Choroid plexus epithelial cell (primary cell): ENCODE measurements around the gene B3GNT9.

Experiments
- DNase-seq: peaks from one replicate; pipeline ENCODE4 v3.0.0-alpha.2; 2010; ENCODE audit warnings: low read depth
- H3K4me3 ChIP-seq: 2 replicates; pipeline ENCODE4 v1.5.1; 2011; ENCODE audit warnings: low read depth, mild to moderate bottlenecking, control low read depth, low read length, moderate library complexity
- CTCF ChIP-seq: conservative IDR thresholded peaks from 2 replicates; pipeline ENCODE4 v1.5.1; 2011; ENCODE audit warnings: low read depth, mild to moderate bottlenecking, control low read depth, inconsistent platforms, low read length, moderate library complexity

The B3GNT9 gene

DNA sequence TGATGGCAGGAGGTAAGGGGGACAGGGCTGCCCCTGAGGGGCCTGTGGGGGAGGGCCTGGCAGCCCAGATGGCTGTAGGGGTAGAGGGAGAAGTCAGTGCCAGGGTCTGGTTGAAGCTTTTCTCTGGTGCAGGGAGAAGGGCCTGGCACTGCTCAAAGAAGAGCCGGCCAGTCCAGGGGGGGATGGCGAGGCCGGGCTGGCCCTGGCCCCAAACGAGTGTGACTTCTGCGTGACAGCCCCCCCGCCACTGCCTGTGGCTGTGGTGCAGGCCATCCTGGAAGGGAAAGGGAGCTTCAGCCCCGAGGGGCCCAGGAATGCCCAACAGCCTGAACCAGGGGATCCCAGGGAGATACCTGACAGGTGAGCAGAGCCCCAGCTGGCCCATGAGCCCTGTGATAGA is 16.8 kb upstream of the B3GNT9 start:
- no peak for TF ChIP-seq CTCF
- DNase-seq, result no peak
- H3K4me3 ChIP-seq, result no peak overlapping the region

- no peak for DNase-seq
- TF ChIP-seq CTCF, result no peak
- no peak overlapping the region for H3K4me3 ChIP-seq
Observed at GRCh38 chr16:67166598-67167168, 15.9 kb upstream of the B3GNT9 start.

GRCh38 chr16:67166110-67166547 is 15.3 kb upstream of the B3GNT9 start:
- TF ChIP-seq CTCF, result no peak
- H3K4me3 ChIP-seq, result no peak overlapping the region
- DNase-seq, result no peak

DNA sequence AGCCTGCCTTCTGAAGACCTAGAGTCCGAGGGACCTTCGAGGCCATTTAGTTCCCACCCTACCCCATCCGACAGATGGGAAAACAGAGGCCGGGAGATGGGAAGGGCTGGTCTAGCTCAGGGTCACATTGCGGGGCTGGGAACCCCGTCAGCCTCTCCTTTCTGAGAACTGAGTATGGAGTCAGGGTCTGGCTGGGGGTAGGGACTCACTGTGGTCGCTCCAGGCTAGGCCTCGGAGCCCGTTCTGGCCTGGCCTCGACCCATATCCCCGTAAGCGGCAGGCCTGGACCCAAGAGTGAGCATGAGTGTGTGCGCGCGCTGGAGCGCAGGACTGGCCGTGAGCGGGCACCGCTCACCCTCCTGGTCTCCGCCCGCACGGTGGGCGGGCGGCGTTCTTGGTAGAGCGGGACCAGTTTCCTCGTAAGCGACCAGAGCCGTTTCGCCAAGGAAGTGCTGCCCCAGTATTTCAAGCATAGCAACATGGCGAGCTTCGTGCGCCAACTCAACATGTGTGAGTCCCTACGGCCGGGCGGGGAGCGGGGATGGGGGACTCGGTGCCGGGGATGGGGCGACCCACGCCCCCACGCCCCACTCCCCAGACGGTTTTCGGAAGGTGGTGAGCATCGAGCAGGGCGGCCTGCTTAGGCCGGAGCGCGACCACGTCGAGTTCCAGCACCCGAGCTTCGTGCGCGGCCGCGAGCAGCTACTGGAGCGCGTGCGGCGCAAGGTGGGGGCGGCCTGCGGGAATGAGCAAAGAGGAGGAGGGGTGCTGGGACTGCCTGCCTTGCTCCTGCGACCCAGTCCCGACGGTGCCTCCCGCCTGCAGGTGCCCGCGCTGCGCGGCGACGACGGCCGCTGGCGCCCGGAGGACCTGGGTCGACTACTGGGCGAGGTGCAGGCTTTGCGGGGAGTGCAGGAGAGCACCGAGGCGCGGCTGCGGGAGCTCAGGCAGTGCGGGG is 14.6 kb upstream of the B3GNT9 start:
- H3K4me3 ChIP-seq, result no peak overlapping the region
- no peak for DNase-seq
- TF ChIP-seq CTCF, result no peak

DNA sequence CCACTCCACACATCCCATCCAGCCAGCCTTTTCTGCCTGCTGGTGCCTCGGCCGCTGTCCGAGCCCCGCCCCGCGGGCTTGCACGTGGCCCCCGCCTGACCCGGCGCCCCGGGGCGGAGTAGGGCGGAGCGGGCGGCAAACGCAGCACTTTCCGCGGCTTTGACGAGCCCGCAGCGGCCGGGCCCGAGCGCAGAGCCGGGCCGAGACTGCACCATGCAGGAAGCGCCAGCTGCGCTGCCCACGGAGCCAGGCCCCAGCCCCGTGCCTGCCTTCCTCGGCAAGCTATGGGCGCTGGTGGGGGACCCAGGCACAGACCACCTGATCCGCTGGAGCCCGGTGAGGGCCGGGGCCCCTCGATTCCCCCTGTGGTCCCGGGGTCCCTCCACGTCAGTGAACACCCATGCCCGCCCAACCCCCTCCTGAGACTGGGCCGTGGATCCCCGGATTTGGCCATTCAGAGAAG is 13.8 kb upstream of the B3GNT9 start, which contains the start of gene HSF4:
HSF4 (plus strand) TSS at position 147 of the 463 bp plus-strand sequence; CDS start at position 214, 67 bp downstream.
- no peak for DNase-seq
- TF ChIP-seq CTCF, result no peak
- peak within 1 kb of the TSS; percentile 32 for H3K4me3 ChIP-seq

DNA sequence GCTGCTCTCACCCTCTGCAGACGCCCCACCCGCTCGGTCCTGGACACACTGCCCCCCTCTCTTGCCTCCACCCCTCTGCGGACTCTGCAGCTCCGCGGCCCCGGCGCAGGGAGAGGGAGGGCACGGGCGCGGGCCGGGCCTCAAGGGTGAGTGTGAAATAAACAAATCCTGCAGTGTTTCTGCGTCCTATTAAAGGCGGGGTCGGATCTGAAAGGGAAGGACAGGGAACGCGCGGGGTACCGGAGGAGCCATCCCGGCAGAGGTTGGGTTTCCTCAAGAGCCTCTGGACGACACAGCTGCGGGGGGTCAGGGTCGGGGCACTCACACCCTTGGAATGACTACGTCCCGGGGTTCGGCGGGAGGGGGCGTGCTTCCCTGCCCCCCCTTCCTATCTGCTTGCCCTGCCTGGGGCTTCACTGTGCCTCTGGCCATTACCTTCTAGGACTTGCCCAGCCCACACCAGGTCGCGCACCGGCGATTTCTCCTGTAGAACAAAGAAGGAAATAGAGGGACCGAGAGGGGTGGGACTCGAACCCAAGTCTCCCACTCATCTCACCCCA is 13.3 kb upstream of the B3GNT9 start:
- no peak for TF ChIP-seq CTCF
- no peak for DNase-seq
- H3K4me3 ChIP-seq, result peak overlapping the region; percentile 32
